ENCODE data around the gene PARD6G.
A peak's percentile ranks its signal among the peaks of the same experiment; 100 is the strongest.

The PARD6G gene

GRCh38 chr18:80143881-80144280 is 103.4 kb downstream of the PARD6G start:
- DNase-seq: no peak

GRCh38 chr18:80140455-80140985 is 106.8 kb downstream of the PARD6G start:
- DNase-seq: no peak

GRCh38 chr18:80137976-80138375 is 109.3 kb downstream of the PARD6G start:
- DNase-seq: no peak

GRCh38 chr18:80137137-80137536 is 110.2 kb downstream of the PARD6G start:
- DNase-seq: no peak

GRCh38 chr18:80136679-80137078 is 110.6 kb downstream of the PARD6G start:
- DNase-seq: no peak

GRCh38 chr18:80135136-80135535 is 112.2 kb downstream of the PARD6G start:
- DNase-seq: no peak

- DNase-seq: peak in 1 of 5 experiments; percentile 39
Measured at GRCh38 chr18:80133124-80133523, 114.2 kb downstream of the PARD6G start.

GRCh38 chr18:80132180-80132812 is 115.0 kb downstream of the PARD6G start:
- no peak for DNase-seq

GRCh38 chr18:80130555-80130954 is 116.8 kb downstream of the PARD6G start:
- no peak for DNase-seq

GRCh38 chr18:80129672-80130367 is 117.5 kb downstream of the PARD6G start:
- no peak for DNase-seq

- DNase-seq: no peak
Measured at GRCh38 chr18:80127635-80128034, 119.7 kb downstream of the PARD6G start.

- peak in 1 of 5 experiments; percentile 39 for DNase-seq
Measured at GRCh38 chr18:80126797-80127196, 120.5 kb downstream of the PARD6G start.

- no peak for DNase-seq
Measured at GRCh38 chr18:80124131-80124530, 123.2 kb downstream of the PARD6G start.

- DNase-seq: no peak
Measured at GRCh38 chr18:80120932-80121331, 126.4 kb downstream of the PARD6G start.

- DNase-seq: no peak
Measured at GRCh38 chr18:80119111-80119510, 128.2 kb downstream of the PARD6G start.

- no peak for DNase-seq
Measured at GRCh38 chr18:80115035-80115434, 132.3 kb downstream of the PARD6G start.

GRCh38 chr18:80112624-80113248 is 134.6 kb downstream of the PARD6G start:
- no peak for DNase-seq

- DNase-seq: no peak
Measured at GRCh38 chr18:80109676-80110078, 137.6 kb downstream of the PARD6G start.

GRCh38 chr18:80108739-80109675 is 138.3 kb downstream of the PARD6G start, which contains the start of gene ADNP2:
Gene ADNP2 (plus strand): TSS chr18:80109262. CDS start chr18:80117543, 8,281 bp downstream.
- peak; percentile 44 to 95 (median 81) for DNase-seq

GRCh38 chr18:80108121-80108536 is 139.2 kb downstream of the PARD6G start:
- DNase-seq: no peak

- DNase-seq: peak in 1 of 5 experiments; percentile 6
Measured at GRCh38 chr18:80107426-80107825, 139.9 kb downstream of the PARD6G start.
